OCI-LY7 (cell line): ENCODE data around the gene CCDC70. TPM values are rescaled to one million over a fixed set of nuclear protein-coding genes. Genes with fewer than 3 reads are reported as not detected.

ENCODE experiments used
- BruUV-seq: library from RNA; stranded (reverse); fragments of 400-500 nt; replicated peaks from 2 replicates; lab custom pipeline; 2021; lab: Mats Ljungman, UMichigan
- CTCF ChIA-PET: fragments of 300-600 bp; sonication (Branson Sonifier 250); formaldehyde crosslinking; loops from one replicate; lab custom pipeline; 2022; ENCODE audit warnings: antibody characterized with exemption; ENCODE audit not compliant: unreplicated experiment; lab: Charles Lee
- POLR2A ChIA-PET: fragments of 300-600 bp; sonication (Branson Sonifier 250); formaldehyde crosslinking; loops from one replicate; lab custom pipeline; 2022; ENCODE audit warnings: antibody characterized with exemption; lab: Charles Lee
- DNase-seq: peaks from one replicate; pipeline ENCODE4 v3.0.0-alpha.2; 2015; ENCODE audit warnings: low spot score
- H2AFZ ChIP-seq: fragments of 200-600 bp; sonication (generic), shearing (Covaris generic); 2 replicates; pipeline ENCODE4 v1.6.1; 2014; ENCODE audit warnings: mild to moderate bottlenecking, antibody characterized with exemption, low read length, moderate library complexity
- H3K27ac ChIP-seq: fragments of 200-600 bp; sonication (generic); 2 replicates; pipeline ENCODE4 v1.5.1; 2014; ENCODE audit warnings: mixed run types, low read depth, mild to moderate bottlenecking, moderate library complexity, low read length, inconsistent platforms; ENCODE audit not compliant: poor library complexity, severe bottlenecking
- H3K36me3 ChIP-seq: fragments of 200-600 bp; sonication (generic); 2 replicates; pipeline ENCODE4 v1.6.1; 2014; ENCODE audit warnings: mild to moderate bottlenecking, antibody characterized with exemption, low read length, moderate library complexity, mixed read lengths; ENCODE audit not compliant: insufficient read depth
- H3K4me1 ChIP-seq: fragments of 200-600 bp; sonication (generic); 2 replicates; pipeline ENCODE4 v1.5.1; 2014; ENCODE audit warnings: mild to moderate bottlenecking, low read length; ENCODE audit not compliant: insufficient read depth, poor library complexity, severe bottlenecking
- H3K4me2 ChIP-seq: fragments of 200-600 bp; sonication (generic); 2 replicates; pipeline ENCODE4 v1.6.1; 2014; ENCODE audit warnings: mild to moderate bottlenecking, low read length
- H3K4me3 ChIP-seq: fragments of 200-600 bp; sonication (generic); 2 replicates; pipeline ENCODE4 v1.5.1; 2014; ENCODE audit warnings: mild to moderate bottlenecking, low read depth, low read length; ENCODE audit not compliant: poor library complexity, severe bottlenecking
- H3K79me2 ChIP-seq: fragments of 200-600 bp; sonication (generic); 2 replicates; pipeline ENCODE4 v1.6.1; 2016; ENCODE audit warnings: low read depth, mild to moderate bottlenecking, low read length, moderate library complexity, mixed read lengths; ENCODE audit not compliant: insufficient read depth
- H3K9me2 ChIP-seq: fragments of 200-600 bp; sonication (generic); 2 replicates; pipeline ENCODE4 v1.6.1; 2016; ENCODE audit warnings: mild to moderate bottlenecking, low read length, mixed read lengths; ENCODE audit not compliant: insufficient read depth
- H3K9me3 ChIP-seq: fragments of 200-600 bp; sonication (generic); 2 replicates; pipeline ENCODE4 v1.6.1; 2014; ENCODE audit warnings: mild to moderate bottlenecking, mixed run types, low read length, mixed read lengths
- H4K20me1 ChIP-seq: fragments of 200-600 bp; sonication (generic); 2 replicates; pipeline ENCODE4 v1.6.1; 2014; ENCODE audit warnings: mild to moderate bottlenecking, antibody characterized with exemption, low read length, moderate library complexity, mixed read lengths; ENCODE audit not compliant: insufficient read depth
- CTCF ChIP-seq: fragments of 200-600 bp; sonication (generic); conservative IDR thresholded peaks from 2 replicates; pipeline ENCODE4 v1.5.1; 2014; ENCODE audit warnings: mild to moderate bottlenecking, antibody characterized with exemption, low read length, moderate library complexity, mixed read lengths
- EZH2phosphoT487 ChIP-seq: fragments of 200-600 bp; sonication (generic); IDR thresholded peaks from 2 replicates; pipeline ENCODE4 v1.6.1; 2018; ENCODE audit warnings: low read depth, borderline replicate concordance, mild to moderate bottlenecking, mixed run types, antibody characterized with exemption, low read length, moderate library complexity, mixed read lengths
- intact Hi-C: fragments of 100-400 bp; cut with micrococcal nuclease; formaldehyde crosslinking; loops from one replicate; pipeline ENCODE4 v1.10.0; 2022; ENCODE audit not compliant: unreplicated experiment
- total RNA-seq, 2 experiments: library from RNA; depleted of rRNA in 1 of 2; stranded (reverse); fragments of >200 nt in 1 of 2; shearing (Covaris generic) in 1 of 2; gene quantifications; 2 replicates each; pipeline ENCODE4 v1.2.3, GENCODE V29; 2014 to 2022

Gene CCDC70
- total RNA-seq, 2 experiments from 2014 or later = not detected

- DNase-seq = no peak
- BruUV-seq = no TSS peak
- H3K4me2 ChIP-seq = no peak overlapping the region
- intact Hi-C loops = no loop called here
- no peaks in the 10 kb centered on the region for H3K79me2 ChIP-seq
- H3K9me2 ChIP-seq = no peaks in the 10 kb centered on the region
- H3K4me3 ChIP-seq = no peak overlapping the region
- H3K9me3 ChIP-seq = no peaks in the 10 kb centered on the region
- H3K36me3 ChIP-seq = no peaks in the 10 kb centered on the region
- TF ChIP-seq EZH2phosphoT487 (no peak), CTCF (no peak)
- POLR2A ChIA-PET = interaction anchor here (0.7 to 5.3 kb wide), 6 partner anchors 13 to 391 kb away, joined by 3 to 80 read pairs (median 4); partner anchors contain the start of gene INTS6
- CTCF ChIA-PET = interaction anchor here (1.0 to 5.7 kb wide), 2 partner anchors 21 to 37 kb away, joined by 4 to 79 read pairs; no protein-coding TSS in a partner anchor
- no peaks in the 10 kb centered on the region for H4K20me1 ChIP-seq
- no peak overlapping the region; the same call in 1 of the 2 replicates for H2AFZ ChIP-seq
- peaks cover 55% of the 10 kb centered on the region for H3K4me1 ChIP-seq
- H3K27ac ChIP-seq = no peak overlapping the region
Observed at GRCh38 chr13:51834581-51835171, 27.1 kb upstream of the CCDC70 start.

- Histone ChIP-seq H3K4me1 (peaks cover 32% of the 10 kb centered on the region), H2AFZ (no peak overlapping the region), H3K27ac (no peak overlapping the region), H3K4me2 (no peak overlapping the region), H3K9me2 (no peaks in the 10 kb centered on the region), H4K20me1 (no peaks in the 10 kb centered on the region), H3K4me3 (no peak overlapping the region), H3K36me3 (no peaks in the 10 kb centered on the region), H3K9me3 (no peaks in the 10 kb centered on the region), H3K79me2 (no peaks in the 10 kb centered on the region)
- no TSS peak for BruUV-seq
- ChIA-PET POLR2A (no interaction called here), CTCF (no interaction called here)
- DNase-seq = no peak
- intact Hi-C loops = no loop called here
- TF ChIP-seq EZH2phosphoT487 = no peak
Observed at GRCh38 chr13:51837016-51837415, 24.8 kb upstream of the CCDC70 start.

DNA sequence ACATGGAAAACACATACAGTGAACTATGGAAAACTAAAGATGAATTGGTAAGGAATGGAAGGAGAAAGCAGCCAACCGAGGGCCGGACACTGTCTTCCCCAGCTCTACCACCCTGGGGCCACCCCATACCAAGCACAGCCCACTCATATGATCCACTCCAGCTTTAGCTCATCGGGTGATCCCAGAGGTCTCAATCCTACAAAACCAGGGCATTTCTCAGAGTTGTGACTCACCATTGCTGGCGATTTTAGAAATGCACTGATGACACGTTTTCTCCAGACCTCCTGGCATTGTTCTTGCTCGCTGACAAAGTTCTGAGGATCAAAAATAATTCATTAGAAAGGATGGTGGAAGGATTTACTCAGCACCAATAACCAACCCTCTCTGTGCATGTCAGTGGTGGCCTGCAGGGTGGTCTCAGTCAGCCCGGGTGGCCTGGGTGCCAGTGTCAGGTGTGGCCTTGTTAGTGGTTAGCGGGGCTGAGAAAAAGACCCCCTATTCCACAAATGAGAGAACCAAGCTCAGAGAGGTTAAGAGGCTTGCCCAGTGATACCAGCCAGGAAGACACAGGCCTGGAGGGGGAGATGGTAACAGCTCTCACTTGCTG lies 23.4 kb upstream of the CCDC70 start:
- BruUV-seq = no TSS peak
- Histone ChIP-seq H3K9me3 (no peaks in the 10 kb centered on the region), H3K4me2 (no peak overlapping the region), H3K9me2 (no peaks in the 10 kb centered on the region), H3K36me3 (no peaks in the 10 kb centered on the region), H4K20me1 (no peaks in the 10 kb centered on the region), H2AFZ (no peak overlapping the region), H3K27ac (no peak overlapping the region), H3K4me1 (peaks cover 18% of the 10 kb centered on the region), H3K79me2 (no peaks in the 10 kb centered on the region), H3K4me3 (no peak overlapping the region)
- no peak for DNase-seq
- intact Hi-C loops = no loop called here
- ChIA-PET CTCF (interaction anchor here (0.5 kb wide), 1 partner anchor 9 kb away, joined by 4 read pairs; no protein-coding TSS in a partner anchor), POLR2A (no interaction called here)
- no peak for TF ChIP-seq EZH2phosphoT487
- TF ChIP-seq CTCF = no peak
